ENCODE measurements around the gene CNPY1. TPM values are rescaled to one million over a fixed set of nuclear protein-coding genes. Genes with fewer than 3 reads are reported as not detected.

Gene CNPY1
- total RNA-seq, 1 donor from 2014 or later, result not detected

DNA sequence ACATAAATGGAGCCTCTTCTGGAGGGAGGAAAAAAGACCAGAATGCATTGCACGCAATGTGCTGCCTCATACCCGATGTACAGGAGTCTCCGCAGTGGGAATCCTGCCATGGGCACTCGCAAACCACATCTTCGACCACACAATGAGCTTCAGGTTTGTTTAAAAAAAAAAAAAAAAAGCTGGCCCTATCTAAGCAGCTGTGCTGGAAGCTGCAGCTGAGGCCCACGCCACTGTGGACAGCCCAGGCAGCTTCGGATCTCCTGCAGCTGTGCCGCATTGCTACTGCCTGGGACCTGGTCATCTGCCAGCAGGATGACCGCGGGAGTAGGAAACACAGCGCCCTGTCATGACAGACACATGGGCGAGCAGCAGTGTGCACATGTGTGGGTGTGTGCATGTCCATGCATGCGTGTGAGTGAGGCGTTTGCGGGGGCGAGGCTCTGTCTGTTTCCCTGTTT is 62.5 kb downstream of the CNPY1 start:
- DNase-seq (ENCODE audit: extremely low spot score, unreplicated experiment), result no peak
- H3K4me3 Mint-ChIP-seq (ENCODE audit: unreplicated experiment), result no peak overlapping the region
- TF ChIP-seq, protein P1, sequence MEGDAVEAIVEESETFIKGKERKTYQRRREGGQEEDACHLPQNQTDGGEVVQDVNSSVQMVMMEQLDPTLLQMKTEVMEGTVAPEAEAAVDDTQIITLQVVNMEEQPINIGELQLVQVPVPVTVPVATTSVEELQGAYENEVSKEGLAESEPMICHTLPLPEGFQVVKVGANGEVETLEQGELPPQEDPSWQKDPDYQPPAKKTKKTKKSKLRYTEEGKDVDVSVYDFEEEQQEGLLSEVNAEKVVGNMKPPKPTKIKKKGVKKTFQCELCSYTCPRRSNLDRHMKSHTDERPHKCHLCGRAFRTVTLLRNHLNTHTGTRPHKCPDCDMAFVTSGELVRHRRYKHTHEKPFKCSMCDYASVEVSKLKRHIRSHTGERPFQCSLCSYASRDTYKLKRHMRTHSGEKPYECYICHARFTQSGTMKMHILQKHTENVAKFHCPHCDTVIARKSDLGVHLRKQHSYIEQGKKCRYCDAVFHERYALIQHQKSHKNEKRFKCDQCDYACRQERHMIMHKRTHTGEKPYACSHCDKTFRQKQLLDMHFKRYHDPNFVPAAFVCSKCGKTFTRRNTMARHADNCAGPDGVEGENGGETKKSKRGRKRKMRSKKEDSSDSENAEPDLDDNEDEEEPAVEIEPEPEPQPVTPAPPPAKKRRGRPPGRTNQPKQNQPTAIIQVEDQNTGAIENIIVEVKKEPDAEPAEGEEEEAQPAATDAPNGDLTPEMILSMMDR (IDR thresholded peaks at IDR 0.05), result no peak
- no peaks in the 10 kb centered on the region for H3K36me3 Mint-ChIP-seq (ENCODE audit: unreplicated experiment)
- no peaks in the 10 kb centered on the region for H3K4me1 Mint-ChIP-seq (ENCODE audit: unreplicated experiment)
- H3K27ac Mint-ChIP-seq (ENCODE audit: unreplicated experiment), result no peak overlapping the region
- peaks cover 20% of the 10 kb centered on the region for H3K27me3 Mint-ChIP-seq (ENCODE audit: unreplicated experiment)
- no peaks in the 10 kb centered on the region for H3K9me3 Mint-ChIP-seq (ENCODE audit: unreplicated experiment)

- Mint-ChIP-seq H3K36me3 (ENCODE audit: unreplicated experiment) (no peaks in the 10 kb centered on the region), H3K27me3 (ENCODE audit: unreplicated experiment) (peaks cover 22% of the 10 kb centered on the region), H3K4me1 (ENCODE audit: unreplicated experiment) (no peaks in the 10 kb centered on the region), H3K9me3 (ENCODE audit: unreplicated experiment) (no peaks in the 10 kb centered on the region), H3K4me3 (ENCODE audit: unreplicated experiment) (no peak overlapping the region), H3K27ac (ENCODE audit: unreplicated experiment) (no peak overlapping the region)
- TF ChIP-seq, protein P1 (IDR thresholded peaks at IDR 0.05), result no peak
- peak; percentile 70 for DNase-seq (ENCODE audit: extremely low spot score, unreplicated experiment)
Observed at GRCh38 chr7:155483245-155483644, 63.1 kb downstream of the CNPY1 start.

DNA sequence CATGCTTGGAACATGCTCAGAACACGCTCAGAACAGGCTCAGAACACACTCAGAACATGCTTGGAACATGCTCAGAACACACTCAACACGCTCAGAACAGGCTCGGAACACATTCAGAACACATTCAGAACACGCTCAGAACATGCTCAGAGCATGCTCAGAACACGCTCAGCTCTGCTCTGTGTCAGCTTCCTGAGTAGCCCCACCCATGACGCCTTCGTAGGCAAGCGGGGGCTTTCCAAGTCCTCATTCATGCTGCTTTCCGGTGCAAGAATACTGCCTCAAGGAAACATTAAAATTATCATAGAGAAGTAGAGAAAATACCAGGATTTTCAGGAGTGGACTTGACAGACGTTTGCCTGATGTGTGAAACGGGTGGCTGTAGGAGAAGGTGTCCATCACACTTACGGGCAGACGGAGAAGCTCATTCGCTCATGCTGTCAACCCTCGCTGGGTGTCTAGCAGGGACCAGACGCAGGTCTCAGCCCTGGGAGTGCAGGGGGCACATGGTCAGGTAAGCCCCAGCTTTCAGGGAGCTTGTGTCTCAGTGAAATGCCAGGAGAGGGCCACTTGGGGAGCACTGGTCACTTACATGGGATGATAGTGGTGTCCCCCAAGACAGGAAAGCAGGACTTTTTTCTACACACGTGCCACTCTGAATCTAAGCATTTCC is 63.7 kb downstream of the CNPY1 start:
- Mint-ChIP-seq H3K4me1 (ENCODE audit: unreplicated experiment) (no peaks in the 10 kb centered on the region), H3K27me3 (ENCODE audit: unreplicated experiment) (peaks cover 25% of the 10 kb centered on the region), H3K4me3 (ENCODE audit: unreplicated experiment) (no peak overlapping the region), H3K9me3 (ENCODE audit: unreplicated experiment) (no peaks in the 10 kb centered on the region), H3K27ac (ENCODE audit: unreplicated experiment) (no peak overlapping the region), H3K36me3 (ENCODE audit: unreplicated experiment) (no peaks in the 10 kb centered on the region)
- peak; percentile 73 for DNase-seq (ENCODE audit: extremely low spot score, unreplicated experiment)
- TF ChIP-seq, protein P1 (IDR thresholded peaks at IDR 0.05), result no peak

DNA sequence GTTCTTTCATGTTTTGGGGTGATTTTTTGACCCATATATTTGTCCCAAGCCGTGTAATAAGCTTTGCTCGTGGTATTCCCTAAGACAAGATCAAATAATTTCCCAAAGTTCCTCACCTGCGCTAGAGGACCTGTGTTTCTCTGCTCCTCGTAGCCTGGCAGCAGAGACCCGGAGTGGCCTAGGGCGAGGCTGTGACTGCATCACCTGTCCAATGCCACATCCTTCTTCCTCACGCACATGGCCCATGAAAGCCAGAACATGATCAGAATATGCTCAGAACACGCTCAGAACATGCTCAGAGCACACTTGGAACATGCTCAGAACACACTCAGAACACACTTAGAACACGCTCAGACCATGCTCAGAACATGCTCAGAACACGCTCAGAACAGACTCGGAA is 64.6 kb downstream of the CNPY1 start:
- peak; percentile 62 for DNase-seq (ENCODE audit: extremely low spot score, unreplicated experiment)
- H3K27me3 Mint-ChIP-seq (ENCODE audit: unreplicated experiment), result peaks cover 29% of the 10 kb centered on the region
- no peaks in the 10 kb centered on the region for H3K4me1 Mint-ChIP-seq (ENCODE audit: unreplicated experiment)
- H3K9me3 Mint-ChIP-seq (ENCODE audit: unreplicated experiment), result no peaks in the 10 kb centered on the region
- H3K4me3 Mint-ChIP-seq (ENCODE audit: unreplicated experiment), result no peak overlapping the region
- H3K36me3 Mint-ChIP-seq (ENCODE audit: unreplicated experiment), result no peaks in the 10 kb centered on the region
- no peak overlapping the region for H3K27ac Mint-ChIP-seq (ENCODE audit: unreplicated experiment)
- TF ChIP-seq, protein P1 (IDR thresholded peaks at IDR 0.05), result no peak

GRCh38 chr7:155477476-155477875 is 68.9 kb downstream of the CNPY1 start:
- Mint-ChIP-seq H3K4me3 (ENCODE audit: unreplicated experiment) (no peak overlapping the region), H3K36me3 (ENCODE audit: unreplicated experiment) (no peaks in the 10 kb centered on the region), H3K27me3 (ENCODE audit: unreplicated experiment) (peaks cover 27% of the 10 kb centered on the region), H3K4me1 (ENCODE audit: unreplicated experiment) (peaks cover 11% of the 10 kb centered on the region), H3K27ac (ENCODE audit: unreplicated experiment) (no peak overlapping the region), H3K9me3 (ENCODE audit: unreplicated experiment) (no peaks in the 10 kb centered on the region)
- TF ChIP-seq, protein P1 (IDR thresholded peaks at IDR 0.05), result no peak
- DNase-seq (ENCODE audit: extremely low spot score, unreplicated experiment), result no peak

All from osteocyte (in vitro differentiated cells).